Endodermal cell (in vitro differentiated cells): ENCODE measurements around the gene IGF2R. TPM values are rescaled to one million over a fixed set of nuclear protein-coding genes. Genes with fewer than 3 reads are reported as not detected.

ENCODE experiments used
- DNase-seq: peaks from one replicate; pipeline ENCODE4 v3.0.0-alpha.2; 2017
- H3K27ac ChIP-seq: 2 replicates; pipeline ENCODE4 v1.5.1; 2013; ENCODE audit warnings: mild to moderate bottlenecking, low read depth, low read length, moderate library complexity
- H3K27me3 ChIP-seq: 2 replicates; pipeline ENCODE4 v1.6.1; 2013; ENCODE audit warnings: mild to moderate bottlenecking, low read length, moderate library complexity; ENCODE audit not compliant: insufficient read depth, control insufficient read depth, poor library complexity, severe bottlenecking
- H3K36me3 ChIP-seq: 2 replicates; pipeline ENCODE4 v1.7.0; 2013; ENCODE audit warnings: mild to moderate bottlenecking, low read length, moderate library complexity; ENCODE audit not compliant: control insufficient read depth, insufficient read depth
- H3K4me1 ChIP-seq: one replicate; pipeline ENCODE4 v1.7.0; 2013; ENCODE audit warnings: low read length; ENCODE audit not compliant: control insufficient read depth, insufficient read depth
- H3K4me3 ChIP-seq: 2 replicates; pipeline ENCODE4 v1.5.1; 2013; ENCODE audit warnings: mild to moderate bottlenecking, low read length, moderate library complexity
- H3K9ac ChIP-seq: 2 replicates; pipeline ENCODE4 v1.6.1; 2013; ENCODE audit warnings: mild to moderate bottlenecking, low read length, moderate library complexity; ENCODE audit not compliant: poor library complexity, severe bottlenecking; ENCODE audit errors: extremely low read depth
- H3K9me3 ChIP-seq: 2 replicates; pipeline ENCODE4 v1.6.1; 2013; ENCODE audit warnings: mild to moderate bottlenecking, low read length, moderate library complexity; ENCODE audit not compliant: control insufficient read depth
- H3K27ac Mint-ChIP-seq: 2 replicates; pipeline ENCODE4 v1.8.0; 2020; ENCODE audit warnings: mixed read lengths
- H3K27me3 Mint-ChIP-seq: 2 replicates; pipeline ENCODE4 v1.8.0; 2021; ENCODE audit warnings: mild to moderate bottlenecking, mixed read lengths; ENCODE audit not compliant: insufficient read depth
- H3K36me3 Mint-ChIP-seq: 2 replicates; pipeline ENCODE4 v1.8.0; 2020; ENCODE audit warnings: low read depth, mixed read lengths
- H3K4me1 Mint-ChIP-seq: 2 replicates; pipeline ENCODE4 v1.8.0; 2020; ENCODE audit warnings: mixed read lengths
- H3K4me3 Mint-ChIP-seq: 2 replicates; pipeline ENCODE4 v1.8.0; 2020; ENCODE audit warnings: mild to moderate bottlenecking, moderate library complexity, mixed read lengths
- H3K9me3 Mint-ChIP-seq: 2 replicates; pipeline ENCODE4 v1.8.0; 2020; ENCODE audit warnings: mild to moderate bottlenecking, mixed read lengths
- CTCF ChIP-seq: fragments of 200-600 bp; sonication (generic); conservative IDR thresholded peaks from 2 replicates; pipeline ENCODE4 v1.5.0; 2021; ENCODE audit warnings: antibody characterized with exemption, mild to moderate bottlenecking
- WGBS, 2 experiments: methylation state at CpG; one replicate each; pipeline versions ENCODE4 v1.1.5 to v1.1.7; 2013; ENCODE audit warnings: missing lambda C conversion rate in 2 of 2, mixed read lengths in 1 of 2; ENCODE audit not compliant: insufficient coverage in 1 of 2, insufficient read length in 1 of 2; 5-methylcytosine and 5-hydroxymethylcytosine counted together
- total RNA-seq, 2 donors: library from RNA; stranded (reverse); fragmentation: NEBNext Ultra II Directional in 1 of 2; extraction: Animal tissue kit (Norgen Biotek cat#: 25700) in 1 of 2; gene quantifications; 2 replicates in 1 of 2; 3 replicates in 1 of 2; pipeline ENCODE4 v1.2.1, GENCODE V29; 2021

IGF2R gene
- total RNA-seq, 2 donors from 2014 or later = 103 to 130 TPM

GRCh38 chr6:160160450-160160849 is 191.6 kb downstream of the IGF2R start:
- no peak overlapping the region for H3K27ac ChIP-seq
- Mint-ChIP-seq H3K36me3 (no peaks in the 10 kb centered on the region), H3K4me3 (no peak overlapping the region), H3K4me1 (peaks cover 18% of the 10 kb centered on the region), H3K9me3 (peaks cover 8% of the 10 kb centered on the region), H3K27ac (no peak overlapping the region), H3K27me3 (no peaks in the 10 kb centered on the region)
- H3K4me1 ChIP-seq = peaks cover 5% of the 10 kb centered on the region
- H3K9me3 ChIP-seq = no peaks in the 10 kb centered on the region
- H3K36me3 ChIP-seq = no peaks in the 10 kb centered on the region
- no peak overlapping the region for H3K9ac ChIP-seq
- peak; percentile 57 for DNase-seq
- no peaks in the 10 kb centered on the region for H3K27me3 ChIP-seq
- no peak for TF ChIP-seq CTCF
- WGBS, 2 experiments = 87% methylated on average over 5 to 6 of the region's 6 CpGs
- H3K4me3 ChIP-seq = no peak overlapping the region

Other genes with a start within 250 kb of the IGF2R start
- gene WTAP, start 241.6 kb upstream of the IGF2R start, total RNA-seq = 100 to 1,000 TPM; 112 to 119 TPM
- gene ACAT2, start 207.0 kb upstream of the IGF2R start, total RNA-seq = 100 to 1,000 TPM; 108 to 147 TPM
- 100 to 1,000 TPM; 241 to 246 TPM for gene TCP1, start 179.5 kb upstream of the IGF2R start, total RNA-seq
- gene MRPL18, start 178.6 kb upstream of the IGF2R start, total RNA-seq = 10 to 100 TPM; 46.7 to 56.9 TPM
- not detected for gene PNLDC1, start 168.8 kb upstream of the IGF2R start, total RNA-seq
- not detected for gene MAS1, start 78.1 kb upstream of the IGF2R start, total RNA-seq
- 1 to 10 TPM in 1 of 2 donors, not detected in 1; 1.0 TPM for gene SLC22A1, start 152.7 kb downstream of the IGF2R start, total RNA-seq